GM12865 (cell line): ENCODE results near the gene HOXD11.

ENCODE experiments used
- DNase-seq: peaks from one replicate; pipeline ENCODE4 v3.0.0; 2010; ENCODE audit warnings: low read depth
- H3K4me3 ChIP-seq: 2 replicates; pipeline ENCODE4 v1.5.1; 2011; ENCODE audit warnings: mild to moderate bottlenecking, low read depth, low read length, control low read depth
- TF ChIP-seq, protein P1 (sequence below): IDR thresholded peaks from 2 replicates; pipeline ENCODE4 v1.5.1; 2011; ENCODE audit warnings: low read length, control low read depth, low read depth, inconsistent platforms; ENCODE audit not compliant: insufficient read depth; ENCODE audit errors: missing control alignments

The HOXD11 gene

DNA sequence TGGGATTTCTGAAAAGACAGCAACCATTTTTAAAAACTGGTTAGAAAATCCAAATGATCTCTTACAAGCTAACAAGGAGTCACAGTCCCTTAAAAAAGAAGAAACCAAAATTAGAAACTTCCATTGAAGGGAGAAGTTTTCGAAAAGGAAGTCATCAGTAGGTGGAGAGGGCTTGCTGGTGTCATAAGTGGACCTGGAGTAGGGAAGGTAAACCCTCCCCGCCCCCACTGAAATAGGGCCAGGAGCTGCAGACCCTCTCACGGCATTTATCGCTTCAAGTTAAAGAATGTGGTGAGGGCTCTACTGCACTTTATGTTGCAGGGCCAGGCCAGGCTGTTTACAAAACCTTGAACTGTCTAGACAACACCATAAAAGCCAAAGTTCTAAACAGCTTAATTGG, 2.9 kb downstream of the HOXD11 start:
- TF ChIP-seq, protein P1, sequence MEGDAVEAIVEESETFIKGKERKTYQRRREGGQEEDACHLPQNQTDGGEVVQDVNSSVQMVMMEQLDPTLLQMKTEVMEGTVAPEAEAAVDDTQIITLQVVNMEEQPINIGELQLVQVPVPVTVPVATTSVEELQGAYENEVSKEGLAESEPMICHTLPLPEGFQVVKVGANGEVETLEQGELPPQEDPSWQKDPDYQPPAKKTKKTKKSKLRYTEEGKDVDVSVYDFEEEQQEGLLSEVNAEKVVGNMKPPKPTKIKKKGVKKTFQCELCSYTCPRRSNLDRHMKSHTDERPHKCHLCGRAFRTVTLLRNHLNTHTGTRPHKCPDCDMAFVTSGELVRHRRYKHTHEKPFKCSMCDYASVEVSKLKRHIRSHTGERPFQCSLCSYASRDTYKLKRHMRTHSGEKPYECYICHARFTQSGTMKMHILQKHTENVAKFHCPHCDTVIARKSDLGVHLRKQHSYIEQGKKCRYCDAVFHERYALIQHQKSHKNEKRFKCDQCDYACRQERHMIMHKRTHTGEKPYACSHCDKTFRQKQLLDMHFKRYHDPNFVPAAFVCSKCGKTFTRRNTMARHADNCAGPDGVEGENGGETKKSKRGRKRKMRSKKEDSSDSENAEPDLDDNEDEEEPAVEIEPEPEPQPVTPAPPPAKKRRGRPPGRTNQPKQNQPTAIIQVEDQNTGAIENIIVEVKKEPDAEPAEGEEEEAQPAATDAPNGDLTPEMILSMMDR = no peak
- no peak overlapping the region for H3K4me3 ChIP-seq
- DNase-seq = no peak

DNA sequence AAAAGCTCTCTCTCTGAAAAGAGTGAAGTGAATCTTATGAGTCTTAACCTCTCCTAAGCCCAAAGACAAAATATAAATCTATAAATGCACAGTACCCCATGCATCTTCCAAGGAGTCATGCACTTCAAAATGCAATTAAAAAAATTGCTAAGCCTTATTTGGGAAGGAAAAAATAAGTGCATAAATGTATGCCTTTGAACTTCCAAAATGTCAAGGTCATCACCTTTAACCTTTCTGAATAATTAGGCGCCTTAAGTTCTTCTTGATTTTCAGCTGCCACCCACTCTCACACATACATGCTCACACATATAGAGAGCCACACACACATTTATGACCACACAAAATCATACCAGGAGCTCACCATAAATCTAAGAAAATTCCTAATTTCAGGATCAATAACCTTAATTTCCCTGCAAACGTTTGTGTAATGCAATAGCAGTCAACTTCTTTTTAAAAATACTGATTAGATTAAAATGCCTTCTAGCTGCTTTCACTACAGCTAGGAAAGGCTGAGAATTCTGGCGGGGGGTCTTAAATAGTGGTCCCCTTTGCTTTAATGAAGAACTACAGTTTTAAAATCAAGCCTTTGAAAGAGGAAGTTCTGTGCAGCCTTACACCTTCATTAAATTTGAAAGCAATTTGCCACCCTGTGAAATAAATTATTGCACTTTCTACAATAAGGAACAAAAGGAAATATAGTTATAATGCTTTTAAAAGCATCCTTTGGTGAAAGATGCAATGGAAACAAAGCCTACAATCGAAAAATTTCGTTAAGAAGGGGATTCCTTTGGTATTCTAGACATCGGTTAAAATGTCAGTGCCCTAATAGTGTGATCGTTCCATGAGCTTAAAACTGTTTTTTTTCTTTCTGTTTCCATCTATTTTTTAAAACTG, 3.6 kb downstream of the HOXD11 start:
- DNase-seq = no peak
- no peak overlapping the region for H3K4me3 ChIP-seq
- TF ChIP-seq, protein P1 = no peak

GRCh38 chr2:176111309-176111663, 4.2 kb downstream of the HOXD11 start:
- H3K4me3 ChIP-seq = no peak overlapping the region
- TF ChIP-seq, protein P1 = peak; percentile 63
- peak; percentile 48 for DNase-seq

DNA sequence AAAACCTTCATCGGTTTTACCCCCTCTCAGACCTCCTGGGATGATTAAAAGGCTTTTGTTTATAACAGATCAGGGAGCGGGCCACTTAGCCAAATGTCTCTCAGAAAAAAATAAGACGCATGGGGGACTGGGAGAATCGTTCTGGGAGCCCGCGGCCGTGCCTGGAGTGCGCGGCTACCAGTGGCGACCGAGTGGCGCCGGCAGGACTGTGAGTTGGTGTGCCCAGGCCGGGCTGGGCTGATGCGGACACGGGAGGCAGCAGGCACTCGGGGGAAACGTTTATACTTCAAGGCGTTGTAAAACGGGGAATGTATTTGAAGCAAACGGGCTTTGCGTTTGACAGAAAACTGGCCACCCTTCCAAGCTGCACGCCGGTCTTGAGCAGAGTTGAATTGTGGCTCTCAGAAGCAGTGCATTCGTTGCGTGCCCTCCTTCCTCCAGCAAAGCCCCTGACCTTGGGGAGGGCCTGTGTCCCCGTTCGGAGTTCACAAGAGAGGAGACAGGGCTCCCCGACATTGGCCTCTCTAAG, 4.8 kb downstream of the HOXD11 start:
- H3K4me3 ChIP-seq = no peak overlapping the region
- no peak for DNase-seq
- TF ChIP-seq, protein P1 = no peak

DNA sequence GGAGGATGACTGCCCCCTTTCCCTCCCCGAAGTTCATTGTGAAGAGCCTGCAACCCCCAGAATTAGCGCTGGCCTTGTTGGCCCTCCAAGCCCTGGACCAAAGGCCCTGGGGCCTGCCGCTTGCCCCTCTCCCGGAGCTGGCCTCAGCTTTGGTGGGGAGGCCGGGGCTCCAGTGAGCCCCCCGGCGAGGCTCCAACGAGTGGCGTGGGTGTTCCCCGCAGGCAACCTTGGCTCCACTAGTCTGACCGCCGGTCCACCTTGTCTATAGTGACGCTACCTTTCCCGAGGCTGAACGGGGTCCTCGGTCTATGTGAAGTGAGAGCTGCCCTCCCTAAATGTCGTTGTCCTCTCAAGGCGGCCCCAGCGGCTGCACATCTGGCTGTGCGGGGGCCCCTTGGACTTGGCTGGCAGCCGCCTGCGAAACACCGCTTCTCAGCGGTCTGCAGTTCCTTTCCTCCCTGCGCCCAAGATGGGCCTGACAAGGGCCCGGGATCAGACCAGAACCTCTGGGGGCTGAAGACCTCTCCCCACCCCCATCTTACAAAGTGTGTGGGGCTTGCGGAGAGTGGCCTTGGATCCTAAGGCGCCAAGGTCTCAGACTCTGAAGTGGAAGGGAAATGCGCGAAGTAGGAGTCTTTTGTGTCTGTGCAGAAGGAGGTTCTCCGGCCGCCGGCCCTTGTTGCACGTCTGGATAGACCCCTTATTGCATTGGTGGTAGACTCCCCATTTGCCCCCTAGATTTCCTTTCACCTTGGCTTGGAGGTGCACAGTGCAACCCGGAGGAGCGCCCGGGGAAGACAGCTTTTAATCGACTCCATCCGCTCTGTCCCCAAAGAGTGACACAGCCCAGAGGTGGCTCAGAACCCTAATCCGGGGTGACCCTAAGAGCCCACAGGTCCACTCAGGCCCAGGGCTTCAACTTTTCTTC, 5.6 kb downstream of the HOXD11 start:
- DNase-seq = no peak
- no peak overlapping the region for H3K4me3 ChIP-seq
- TF ChIP-seq, protein P1 = no peak

GRCh38 chr2:176114120-176114929, 7.2 kb downstream of the HOXD11 start:
- no peak for DNase-seq
- no peak overlapping the region for H3K4me3 ChIP-seq
- TF ChIP-seq, protein P1 = no peak
